ENCODE results near the gene EPHB2.
"Not testable (repeated sequence)": the region's sequence is repeated elsewhere in the genome, so short reads cannot be mapped to it uniquely, and the experiment has no call there.

DNA sequence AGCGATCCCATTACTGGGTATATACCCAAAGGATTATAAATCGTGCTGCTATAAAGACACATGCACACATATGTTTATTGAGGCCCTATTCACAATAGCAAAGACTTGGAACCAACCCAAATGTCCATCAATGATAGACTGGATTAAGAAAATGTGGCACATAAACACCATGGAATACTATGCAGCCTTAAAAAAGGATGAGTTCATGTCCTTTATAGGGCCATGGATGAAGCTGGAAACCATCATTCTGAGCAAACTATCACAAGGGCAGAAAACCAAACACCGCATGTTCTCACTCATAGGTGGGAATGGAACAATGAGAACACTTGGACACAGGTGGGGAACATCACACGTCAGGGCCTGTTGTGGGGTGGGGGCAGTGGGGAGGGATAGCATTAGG, 4.5 kb upstream of the EPHB2 start:
- TF ChIP-seq, protein P1, sequence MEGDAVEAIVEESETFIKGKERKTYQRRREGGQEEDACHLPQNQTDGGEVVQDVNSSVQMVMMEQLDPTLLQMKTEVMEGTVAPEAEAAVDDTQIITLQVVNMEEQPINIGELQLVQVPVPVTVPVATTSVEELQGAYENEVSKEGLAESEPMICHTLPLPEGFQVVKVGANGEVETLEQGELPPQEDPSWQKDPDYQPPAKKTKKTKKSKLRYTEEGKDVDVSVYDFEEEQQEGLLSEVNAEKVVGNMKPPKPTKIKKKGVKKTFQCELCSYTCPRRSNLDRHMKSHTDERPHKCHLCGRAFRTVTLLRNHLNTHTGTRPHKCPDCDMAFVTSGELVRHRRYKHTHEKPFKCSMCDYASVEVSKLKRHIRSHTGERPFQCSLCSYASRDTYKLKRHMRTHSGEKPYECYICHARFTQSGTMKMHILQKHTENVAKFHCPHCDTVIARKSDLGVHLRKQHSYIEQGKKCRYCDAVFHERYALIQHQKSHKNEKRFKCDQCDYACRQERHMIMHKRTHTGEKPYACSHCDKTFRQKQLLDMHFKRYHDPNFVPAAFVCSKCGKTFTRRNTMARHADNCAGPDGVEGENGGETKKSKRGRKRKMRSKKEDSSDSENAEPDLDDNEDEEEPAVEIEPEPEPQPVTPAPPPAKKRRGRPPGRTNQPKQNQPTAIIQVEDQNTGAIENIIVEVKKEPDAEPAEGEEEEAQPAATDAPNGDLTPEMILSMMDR (IDR thresholded peaks at IDR 0.05) = not testable (repeated sequence)
- not testable (repeated sequence) for TF ChIP-seq POLR2A (IDR thresholded peaks at IDR 0.05)
